Cardiac muscle cell (in vitro differentiated cells and primary cell): Measurements from ENCODE around the gene TRIM60. TPM values are rescaled to one million over a fixed set of nuclear protein-coding genes. Genes with fewer than 3 reads are reported as not detected.

Source experiments
- DNase-seq, 2 donors: peaks; one replicate each; pipeline versions ENCODE4 v3.0.0 to v3.0.0-alpha.2; 2010 to 2017; ENCODE audit warnings: low read depth in 1 of 2, low spot score in 1 of 2
- H3K27ac ChIP-seq: fragments of 200-600 bp; sonication (generic); 2 replicates; pipeline ENCODE4 v1.5.1; 2016
- H3K27me3 ChIP-seq: fragments of 200-600 bp; sonication (generic); 2 replicates; pipeline ENCODE4 v1.6.0; 2016; ENCODE audit warnings: control low read depth
- H3K36me3 ChIP-seq: fragments of 200-600 bp; sonication (generic); 2 replicates; pipeline ENCODE4 v1.5.1; 2016; ENCODE audit warnings: control low read depth
- H3K4me1 ChIP-seq: fragments of 200-600 bp; sonication (generic); 2 replicates; pipeline ENCODE4 v1.8.1; 2017; ENCODE audit warnings: low read depth, mild to moderate bottlenecking, mixed run types
- H3K4me3 ChIP-seq: fragments of 200-600 bp; sonication (generic); 2 replicates; pipeline ENCODE4 v1.5.1; 2016; ENCODE audit warnings: mild to moderate bottlenecking
- H3K9me3 ChIP-seq: fragments of 200-600 bp; sonication (generic); 2 replicates; pipeline ENCODE4 v1.5.1; 2017; ENCODE audit warnings: low read depth, mild to moderate bottlenecking, control low read depth
- CTCF ChIP-seq: IDR thresholded peaks from 2 replicates; pipeline ENCODE4 v1.5.1; 2012; ENCODE audit warnings: low read depth, mild to moderate bottlenecking, low read length
- polyA plus RNA-seq: library from polyadenylated mRNA; unstranded; fragments of >200 nt; fragmentation: Nextera tagmentation; extraction: Ambion mirVana; gene quantifications from 2 replicates; pipeline ENCODE4 v1.2.1, GENCODE V29; 2016
- total RNA-seq: library from RNA; depleted of rRNA; stranded (reverse); fragments of >200 nt; gene quantifications from 2 replicates; pipeline ENCODE4 v1.2.3, GENCODE V29; 2016

Gene TRIM60
- total and polyA plus RNA-seq, 2 experiments from 2014 or later: not detected

DNA sequence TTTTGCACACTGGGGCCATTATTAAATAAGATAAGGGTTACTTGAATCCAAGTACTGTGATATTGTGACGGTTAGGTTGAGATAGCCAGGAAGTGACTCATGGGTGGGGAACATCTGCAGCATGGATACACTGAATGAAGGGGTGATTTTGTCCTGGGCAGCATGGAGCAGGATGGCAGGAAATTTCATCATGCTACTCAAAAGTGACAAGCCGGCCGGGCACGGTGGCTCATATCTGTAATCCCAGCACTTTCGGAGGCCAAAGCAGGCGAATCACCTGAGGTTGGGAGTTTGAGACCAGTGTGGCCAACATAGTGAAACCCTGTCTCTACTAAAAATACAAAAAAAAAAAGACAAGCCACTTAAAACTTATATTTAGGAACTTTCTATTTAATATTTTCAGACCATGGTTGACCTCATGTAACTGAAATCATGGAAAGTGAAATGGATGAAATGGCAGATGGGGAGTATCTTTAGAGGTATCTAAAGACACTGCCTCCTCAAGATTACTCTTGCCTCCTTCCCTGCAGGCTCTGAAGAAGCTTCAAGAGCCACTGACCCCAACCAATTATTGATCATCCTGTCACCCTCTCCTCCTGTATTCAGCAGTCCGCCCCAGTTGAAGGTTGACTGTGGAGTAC is 3.9 kb upstream of the TRIM60 start:
- no peaks in the 10 kb centered on the region for H3K27me3 ChIP-seq
- peak in 1 of 2 donors; percentile 21 for DNase-seq
- TF ChIP-seq CTCF: no peak
- H3K36me3 ChIP-seq: no peaks in the 10 kb centered on the region
- no peak overlapping the region for H3K27ac ChIP-seq
- H3K9me3 ChIP-seq: no peaks in the 10 kb centered on the region
- no peaks in the 10 kb centered on the region for H3K4me1 ChIP-seq
- H3K4me3 ChIP-seq: no peak overlapping the region

- no peak overlapping the region for H3K27ac ChIP-seq
- no peaks in the 10 kb centered on the region for H3K9me3 ChIP-seq
- DNase-seq: no peak
- H3K36me3 ChIP-seq: no peaks in the 10 kb centered on the region
- H3K4me1 ChIP-seq: no peaks in the 10 kb centered on the region
- no peaks in the 10 kb centered on the region for H3K27me3 ChIP-seq
- no peak for TF ChIP-seq CTCF
- no peak overlapping the region for H3K4me3 ChIP-seq
Measured at GRCh38 chr4:165048170-165048569, 16.4 kb downstream of the TRIM60 start.

- no peak for TF ChIP-seq CTCF
Measured at GRCh38 chr4:165052627-165053026, 20.8 kb downstream of the TRIM60 start.

DNA sequence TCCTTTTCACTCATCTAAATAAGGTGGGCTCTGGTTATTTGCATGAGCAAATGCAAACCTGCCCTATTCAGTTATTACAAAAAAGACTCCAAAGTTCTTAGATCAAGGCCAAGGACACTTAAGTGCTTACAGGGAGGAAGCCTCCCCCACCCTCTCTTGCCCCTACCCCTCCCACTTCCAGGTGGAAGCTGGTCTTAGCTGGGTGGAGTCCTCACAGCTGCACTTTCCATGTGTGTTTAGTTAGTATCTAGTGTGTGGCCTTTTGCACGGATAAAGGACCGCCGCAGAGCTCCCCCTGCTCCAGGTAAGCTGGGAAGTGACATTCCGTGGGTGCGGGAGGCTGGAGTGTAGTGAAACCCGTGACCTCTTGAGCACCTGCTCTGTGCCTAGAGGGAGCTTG is 21.8 kb downstream of the TRIM60 start, which contains the start of gene TRIM75:
TSS of gene TRIM75 (plus strand) at position 222 of the 400 bp plus-strand sequence. CDS start 5,282 bp downstream, outside the sequence.
- DNase-seq: no peak
- Histone ChIP-seq H3K4me1 (no peaks in the 10 kb centered on the region), H3K27ac (no peak within 1 kb of the TSS), H3K27me3 (no peaks in the 10 kb centered on the region), H3K9me3 (no peaks in the 10 kb centered on the region), H3K4me3 (no peak within 1 kb of the TSS), H3K36me3 (no peaks in the 10 kb centered on the region)
- no peak for TF ChIP-seq CTCF

More at GRCh38 chr4:165052627-165053026, 20.8 kb downstream of the TRIM60 start:
- Histone ChIP-seq H3K27me3 (no peaks in the 10 kb centered on the region), H3K4me1 (no peaks in the 10 kb centered on the region), H3K4me3 (no peak overlapping the region), H3K9me3 (no peaks in the 10 kb centered on the region), H3K27ac (no peak overlapping the region), H3K36me3 (no peaks in the 10 kb centered on the region)
- DNase-seq: no peak

DNA sequence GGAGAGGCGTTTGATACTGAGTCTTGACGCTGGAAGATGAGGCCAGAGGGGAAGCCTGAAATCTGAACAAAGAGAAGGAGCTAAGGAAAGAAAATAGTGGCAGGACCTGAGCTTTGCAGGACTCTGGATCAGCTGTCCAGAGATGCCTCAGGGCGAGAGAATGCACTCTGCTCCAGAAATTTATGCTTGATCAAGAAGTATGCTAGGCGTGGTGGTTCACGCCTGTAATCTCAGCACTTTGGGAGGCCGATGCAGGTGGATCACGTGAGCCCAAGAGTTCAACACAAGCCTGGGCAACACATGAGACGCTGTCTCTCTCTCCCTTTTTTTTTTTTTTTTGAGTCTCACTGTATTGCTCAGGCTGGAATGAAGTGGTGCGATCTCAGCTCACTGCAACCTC is 23.8 kb downstream of the TRIM60 start:
- no peak for TF ChIP-seq CTCF
- DNase-seq: no peak
- Histone ChIP-seq H3K27ac (no peak overlapping the region), H3K4me3 (no peak overlapping the region), H3K27me3 (no peaks in the 10 kb centered on the region), H3K36me3 (no peaks in the 10 kb centered on the region), H3K9me3 (no peaks in the 10 kb centered on the region), H3K4me1 (no peaks in the 10 kb centered on the region)
